Thoracic aorta (tissue), 2 donors: ENCODE measurements around the gene PRKG2. TPM values are rescaled to one million over a fixed set of nuclear protein-coding genes. Genes with fewer than 3 reads are reported as not detected.

Source experiments
- ATAC-seq: fragments of 150-250 bp; one replicate; pipeline ENCODE4 v1.8.0; 2017; ENCODE audit warnings: low read depth; ENCODE audit not compliant: insufficient number of reproducible peaks, low FRiP score
- DNase-seq: peaks from one replicate; pipeline ENCODE4 v3.0.0-alpha.2; 2020; ENCODE audit warnings: low spot score
- H3K27ac ChIP-seq, 2 donors: fragments of 200-600 bp; sonication (generic); 1 replicate in 1 of 2; 2 replicates in 1 of 2; pipeline ENCODE4 v1.5.1; 2016; ENCODE audit warnings: mild to moderate bottlenecking in 2 of 2, moderate library complexity in 2 of 2
- H3K27me3 ChIP-seq: fragments of 200-600 bp; sonication (generic); replicated peaks from 2 replicates; pipeline ENCODE4 v1.6.0; 2016; ENCODE audit warnings: mild to moderate bottlenecking; ENCODE audit not compliant: insufficient read depth
- H3K36me3 ChIP-seq: fragments of 200-600 bp; sonication (generic); one replicate; pipeline ENCODE4 v1.5.1; 2016
- H3K4me1 ChIP-seq, 2 donors: fragments of 200-600 bp; sonication (generic); 1 replicate in 1 of 2; 2 replicates in 1 of 2; pipeline versions ENCODE4 v1.5.1 to v1.6.0; 2016; ENCODE audit warnings: low read depth in 2 of 2, mild to moderate bottlenecking in 1 of 2; ENCODE audit not compliant: control insufficient read depth in 1 of 2
- H3K4me3 ChIP-seq: fragments of 200-600 bp; sonication (generic); 2 replicates; pipeline ENCODE4 v1.5.1; 2016; ENCODE audit warnings: mild to moderate bottlenecking
- H3K9me3 ChIP-seq: fragments of 200-600 bp; sonication (generic); 2 replicates; pipeline ENCODE4 v1.5.1; 2016
- total RNA-seq, 2 donors: library from RNA; depleted of rRNA; stranded (reverse); fragments of >200 nt; gene quantifications; one replicate each; pipeline versions ENCODE4 v1.1.0 to v1.2.3, GENCODE V29; 2016
- TF ChIP-seq, protein P1 (sequence below): fragments of 200-600 bp; sonication (generic); IDR thresholded peaks from one replicate; pipeline ENCODE4 v1.5.1; 2019; ENCODE audit warnings: antibody characterized with exemption

PRKG2 gene
- total RNA-seq, 2 donors from 2014 or later = 0.14 TPM; not detected in 1

DNA sequence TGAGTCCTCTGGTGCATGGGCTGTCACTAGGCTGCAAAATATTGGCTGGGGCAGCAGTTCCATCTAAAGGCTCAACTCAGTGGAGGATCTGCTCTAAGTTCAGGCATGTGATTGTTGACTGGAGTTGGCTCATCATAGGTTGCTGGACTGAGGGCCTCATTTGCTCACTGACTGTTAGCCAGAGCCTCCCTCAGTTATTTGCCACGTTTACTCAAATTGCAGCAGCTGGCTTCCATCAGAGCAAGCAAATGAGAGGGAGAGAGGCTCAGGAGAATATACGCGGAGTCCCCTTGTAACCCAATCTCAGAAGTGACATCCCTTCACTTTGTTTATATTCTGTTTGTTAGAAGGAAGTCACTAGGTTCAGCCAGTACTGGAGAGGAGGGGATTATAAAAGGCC lies 130.4 kb downstream of the PRKG2 start:
- ATAC-seq = no peak
- H3K27me3 ChIP-seq = no peaks in the 10 kb centered on the region

DNA sequence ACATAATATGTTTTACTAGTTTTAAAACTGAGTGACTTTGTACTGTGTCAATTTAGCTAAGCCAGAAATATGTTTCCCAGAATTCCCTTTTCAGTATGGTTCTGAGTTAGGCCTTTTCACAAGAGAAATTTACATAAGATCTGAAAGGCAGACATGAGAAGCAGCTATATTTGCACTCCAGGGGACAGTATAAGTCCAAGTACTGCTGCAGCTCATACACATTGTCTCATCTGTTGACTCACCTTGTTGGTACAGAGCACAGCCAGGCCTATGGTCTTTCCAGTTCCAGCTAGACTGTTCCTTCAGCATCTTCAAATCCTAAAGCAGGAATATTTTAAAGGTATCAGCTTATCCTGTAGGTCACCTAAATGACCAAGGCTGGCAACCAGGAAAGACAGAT lies 131.0 kb downstream of the PRKG2 start:
- TF ChIP-seq, protein P1, sequence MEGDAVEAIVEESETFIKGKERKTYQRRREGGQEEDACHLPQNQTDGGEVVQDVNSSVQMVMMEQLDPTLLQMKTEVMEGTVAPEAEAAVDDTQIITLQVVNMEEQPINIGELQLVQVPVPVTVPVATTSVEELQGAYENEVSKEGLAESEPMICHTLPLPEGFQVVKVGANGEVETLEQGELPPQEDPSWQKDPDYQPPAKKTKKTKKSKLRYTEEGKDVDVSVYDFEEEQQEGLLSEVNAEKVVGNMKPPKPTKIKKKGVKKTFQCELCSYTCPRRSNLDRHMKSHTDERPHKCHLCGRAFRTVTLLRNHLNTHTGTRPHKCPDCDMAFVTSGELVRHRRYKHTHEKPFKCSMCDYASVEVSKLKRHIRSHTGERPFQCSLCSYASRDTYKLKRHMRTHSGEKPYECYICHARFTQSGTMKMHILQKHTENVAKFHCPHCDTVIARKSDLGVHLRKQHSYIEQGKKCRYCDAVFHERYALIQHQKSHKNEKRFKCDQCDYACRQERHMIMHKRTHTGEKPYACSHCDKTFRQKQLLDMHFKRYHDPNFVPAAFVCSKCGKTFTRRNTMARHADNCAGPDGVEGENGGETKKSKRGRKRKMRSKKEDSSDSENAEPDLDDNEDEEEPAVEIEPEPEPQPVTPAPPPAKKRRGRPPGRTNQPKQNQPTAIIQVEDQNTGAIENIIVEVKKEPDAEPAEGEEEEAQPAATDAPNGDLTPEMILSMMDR = no peak
- ATAC-seq = no peak
- H3K27ac ChIP-seq = no peak overlapping the region

More for the DNA sequence above, 130.4 kb downstream of the PRKG2 start:
- Histone ChIP-seq H3K4me3 (no peak overlapping the region), H3K27ac (no peak overlapping the region), H3K4me1 (no peaks in the 10 kb centered on the region), H3K36me3 (no peaks in the 10 kb centered on the region), H3K9me3 (no peaks in the 10 kb centered on the region)
- TF ChIP-seq, protein P1 = no peak
- no peak for DNase-seq

DNA sequence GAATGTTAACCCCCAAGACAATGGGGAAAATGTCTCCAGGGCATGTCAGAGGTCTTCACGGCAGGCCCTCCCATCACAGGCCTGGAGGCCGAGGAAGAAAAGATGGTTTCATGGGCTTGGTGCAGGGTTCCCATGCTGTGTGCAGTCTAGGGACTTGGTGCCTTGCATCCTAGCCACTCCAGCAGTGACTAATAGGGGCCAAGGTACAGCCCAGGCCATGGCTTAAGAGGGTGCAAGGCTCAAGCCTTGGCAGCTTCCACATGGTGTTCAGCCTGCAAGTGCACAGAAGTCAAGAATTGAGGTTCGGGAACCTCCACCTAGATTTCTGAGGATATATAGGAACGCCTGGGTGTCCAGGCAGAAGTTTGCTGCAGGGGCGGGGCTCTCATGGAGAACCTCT lies 133.9 kb downstream of the PRKG2 start:
- Histone ChIP-seq H3K9me3 (no peaks in the 10 kb centered on the region), H3K4me3 (no peak overlapping the region), H3K36me3 (no peaks in the 10 kb centered on the region), H3K27me3 (no peaks in the 10 kb centered on the region), H3K4me1 (no peaks in the 10 kb centered on the region), H3K27ac (no peak overlapping the region)
- TF ChIP-seq, protein P1 = no peak
- DNase-seq (no peak), ATAC-seq (no peak)

More for the DNA sequence above, 131.0 kb downstream of the PRKG2 start:
- DNase-seq = no peak
- no peak overlapping the region for H3K4me3 ChIP-seq
- H3K9me3 ChIP-seq = no peaks in the 10 kb centered on the region
- H3K36me3 ChIP-seq = no peaks in the 10 kb centered on the region
- H3K4me1 ChIP-seq = no peaks in the 10 kb centered on the region
- no peaks in the 10 kb centered on the region for H3K27me3 ChIP-seq

DNA sequence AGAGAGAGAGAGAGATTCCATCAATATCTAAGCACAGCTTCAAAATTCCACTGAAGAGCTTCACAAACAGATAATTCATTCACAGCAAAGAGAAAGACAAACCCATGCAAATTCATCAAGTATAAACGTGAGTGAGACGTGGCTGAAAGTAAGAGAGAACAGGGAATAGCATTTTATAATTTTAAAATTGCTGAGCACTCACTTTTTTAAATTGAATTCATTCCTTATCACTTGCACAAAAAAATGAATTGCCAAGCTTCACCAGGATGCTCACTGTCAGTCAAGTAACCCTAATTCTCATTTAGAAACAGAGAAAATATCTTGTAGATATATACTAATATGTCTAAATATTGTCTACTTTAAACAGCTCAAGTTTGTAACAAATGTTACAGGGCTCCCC lies 144.0 kb downstream of the PRKG2 start:
- TF ChIP-seq, protein P1 = no peak
- no peak overlapping the region for H3K4me3 ChIP-seq
- H3K36me3 ChIP-seq = no peaks in the 10 kb centered on the region
- H3K27me3 ChIP-seq = no peaks in the 10 kb centered on the region
- H3K9me3 ChIP-seq = no peaks in the 10 kb centered on the region
- no peak for ATAC-seq
- no peak for DNase-seq
- no peak overlapping the region for H3K27ac ChIP-seq
- no peaks in the 10 kb centered on the region for H3K4me1 ChIP-seq

DNA sequence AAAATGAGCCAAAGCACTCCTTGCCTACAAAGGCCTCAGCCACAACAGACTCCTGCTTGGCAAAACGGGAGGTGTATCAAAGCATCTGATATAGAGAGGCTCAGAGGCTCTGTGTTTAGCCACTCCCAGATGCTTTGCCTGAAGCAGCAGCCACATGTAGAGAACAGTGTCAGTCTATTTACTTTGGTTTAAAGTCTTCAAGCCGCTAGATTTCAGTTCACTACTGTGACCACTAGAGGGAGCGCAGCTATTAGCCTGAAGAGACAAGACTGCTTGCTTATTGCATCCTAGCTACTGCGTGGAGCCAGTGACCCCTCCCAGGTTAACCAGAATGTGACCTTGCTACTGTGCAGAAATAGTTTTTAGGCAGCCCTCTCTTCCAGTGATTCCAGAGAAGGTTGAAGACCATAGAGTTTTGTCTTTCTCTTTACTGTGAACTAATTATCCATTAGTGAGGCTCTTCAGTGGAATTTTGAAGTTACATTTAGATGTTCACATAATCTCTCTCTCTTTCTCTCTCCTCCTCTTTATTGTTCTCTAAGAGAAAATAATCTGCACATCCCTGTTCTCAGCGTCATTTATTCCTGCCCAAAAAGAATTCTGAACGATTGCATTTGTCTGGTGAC lies 145.2 kb downstream of the PRKG2 start:
- H3K4me1 ChIP-seq = no peaks in the 10 kb centered on the region
- TF ChIP-seq, protein P1 = peak; percentile 88
- peak; percentile 19 for DNase-seq
- H3K4me3 ChIP-seq = no peak overlapping the region
- no peaks in the 10 kb centered on the region for H3K36me3 ChIP-seq
- H3K27me3 ChIP-seq = no peaks in the 10 kb centered on the region
- no peak overlapping the region for H3K27ac ChIP-seq
- peak; percentile 59 for ATAC-seq
- no peaks in the 10 kb centered on the region for H3K9me3 ChIP-seq
